Ishikawa (cell line): ENCODE results near the gene DUSP10.

Experiments used
- CEBPB ChIP-seq: IDR thresholded peaks from 2 replicates; pipeline ENCODE4 v1.6.1; 2012
- CREB1 ChIP-seq: IDR thresholded peaks from 2 replicates; pipeline ENCODE4 v1.6.1; 2012; ENCODE audit warnings: low read depth
- EP300 ChIP-seq: IDR thresholded peaks from 2 replicates; pipeline ENCODE4 v1.6.1; 2012; ENCODE audit warnings: borderline replicate concordance
- RAD21 ChIP-seq: IDR thresholded peaks from 2 replicates; pipeline ENCODE4 v1.6.1; 2012; ENCODE audit warnings: low read depth
- TAF1 ChIP-seq: IDR thresholded peaks from 2 replicates; pipeline ENCODE4 v1.6.1; 2012; ENCODE audit warnings: low read depth, mild to moderate bottlenecking
- TCF12 ChIP-seq: IDR thresholded peaks from 2 replicates; pipeline ENCODE4 v1.6.1; 2012; ENCODE audit warnings: low read depth
- YY1 ChIP-seq: IDR thresholded peaks from 2 replicates; pipeline ENCODE4 v1.6.1; 2012; ENCODE audit warnings: low read depth
- ZBTB7A ChIP-seq: IDR thresholded peaks from 2 replicates; pipeline ENCODE4 v1.6.1; 2012; ENCODE audit warnings: low read depth
- TF ChIP-seq, protein P1 (sequence below): IDR thresholded peaks from 2 replicates; pipeline ENCODE4 v1.6.1; 2012

DNA sequence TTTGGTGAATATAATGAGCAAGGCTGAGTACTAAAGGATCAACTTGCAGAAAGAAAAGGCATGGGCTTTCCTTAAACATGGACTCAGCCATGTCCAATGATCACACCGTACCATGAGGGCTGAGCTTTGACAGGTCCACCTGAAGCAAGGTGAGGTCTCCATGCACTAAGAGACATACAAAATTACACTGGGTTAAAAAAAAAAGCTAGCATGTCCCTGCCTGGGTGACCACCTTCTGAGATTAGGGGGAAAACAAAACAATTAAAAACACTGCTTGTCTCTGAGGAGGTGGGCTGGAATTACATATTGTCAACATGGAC, 22.7 kb downstream of the DUSP10 start:
- TF ChIP-seq RAD21, result no peak
- no peak for TF ChIP-seq TAF1
- no peak for TF ChIP-seq CREB1
- TF ChIP-seq EP300, result no peak
- no peak for TF ChIP-seq ZBTB7A
- no peak for TF ChIP-seq CEBPB
- TF ChIP-seq TCF12, result no peak
- TF ChIP-seq, protein P1, sequence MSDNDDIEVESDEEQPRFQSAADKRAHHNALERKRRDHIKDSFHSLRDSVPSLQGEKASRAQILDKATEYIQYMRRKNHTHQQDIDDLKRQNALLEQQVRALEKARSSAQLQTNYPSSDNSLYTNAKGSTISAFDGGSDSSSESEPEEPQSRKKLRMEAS, result no peak
- TF ChIP-seq YY1, result no peak
